ENCODE measurements around the gene RWDD3.

DNA sequence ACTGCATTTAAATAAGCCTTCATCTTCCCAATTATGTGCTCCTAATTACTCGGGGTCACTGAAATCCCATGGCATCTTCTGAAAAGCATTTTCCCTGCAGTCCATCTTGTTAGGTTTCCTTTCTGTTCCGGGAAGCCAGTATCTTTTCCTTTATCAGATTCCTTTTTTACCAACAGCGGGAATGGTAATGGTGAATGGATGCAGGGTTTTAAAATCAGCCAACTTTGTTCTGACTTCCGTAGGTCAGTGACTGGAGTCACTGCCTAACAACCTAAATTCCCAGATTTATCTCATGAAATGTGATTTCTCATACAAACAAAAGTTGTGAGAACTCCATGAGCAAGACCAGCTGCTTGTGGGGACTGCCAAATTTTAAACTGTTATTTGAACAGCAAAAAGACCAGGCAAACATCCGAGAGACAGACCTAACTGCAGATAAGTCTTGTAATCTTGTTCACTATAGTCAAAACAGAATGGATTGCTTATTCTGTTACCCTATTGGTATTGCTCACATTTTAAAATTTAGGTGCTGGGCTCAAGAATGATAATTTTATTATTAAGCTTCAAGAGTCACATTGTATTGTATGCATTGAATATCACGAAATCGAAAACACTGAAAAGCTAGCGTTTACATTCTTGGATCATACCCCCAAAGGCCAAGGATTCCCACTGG, 1.2 kb upstream of the RWDD3 start:
- TF ChIP-seq, protein P1, sequence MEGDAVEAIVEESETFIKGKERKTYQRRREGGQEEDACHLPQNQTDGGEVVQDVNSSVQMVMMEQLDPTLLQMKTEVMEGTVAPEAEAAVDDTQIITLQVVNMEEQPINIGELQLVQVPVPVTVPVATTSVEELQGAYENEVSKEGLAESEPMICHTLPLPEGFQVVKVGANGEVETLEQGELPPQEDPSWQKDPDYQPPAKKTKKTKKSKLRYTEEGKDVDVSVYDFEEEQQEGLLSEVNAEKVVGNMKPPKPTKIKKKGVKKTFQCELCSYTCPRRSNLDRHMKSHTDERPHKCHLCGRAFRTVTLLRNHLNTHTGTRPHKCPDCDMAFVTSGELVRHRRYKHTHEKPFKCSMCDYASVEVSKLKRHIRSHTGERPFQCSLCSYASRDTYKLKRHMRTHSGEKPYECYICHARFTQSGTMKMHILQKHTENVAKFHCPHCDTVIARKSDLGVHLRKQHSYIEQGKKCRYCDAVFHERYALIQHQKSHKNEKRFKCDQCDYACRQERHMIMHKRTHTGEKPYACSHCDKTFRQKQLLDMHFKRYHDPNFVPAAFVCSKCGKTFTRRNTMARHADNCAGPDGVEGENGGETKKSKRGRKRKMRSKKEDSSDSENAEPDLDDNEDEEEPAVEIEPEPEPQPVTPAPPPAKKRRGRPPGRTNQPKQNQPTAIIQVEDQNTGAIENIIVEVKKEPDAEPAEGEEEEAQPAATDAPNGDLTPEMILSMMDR (IDR thresholded peaks at IDR 0.05; ENCODE audit: insufficient read depth, low read length): no peak
- TF ChIP-seq POLR2AphosphoS5 (IDR thresholded peaks at IDR 0.05; ENCODE audit: low read depth): no peak

Data from HL-60 (cell line).